ENCODE data around the gene MAP1LC3B.

MAP1LC3B gene

GRCh38 chr16:87359121-87359520 lies 33.0 kb upstream of the MAP1LC3B start:
- TF ChIP-seq TAF1 (IDR thresholded peaks at IDR 0.05; ENCODE audit: low read depth) (no peak), USF1 (IDR thresholded peaks at IDR 0.05) (no peak), CEBPB (IDR thresholded peaks at IDR 0.05) (no peak), FOXM1 (IDR thresholded peaks at IDR 0.05; ENCODE audit: borderline replicate concordance, low read depth) (no peak), RAD21 (IDR thresholded peaks at IDR 0.05; ENCODE audit: low read depth) (no peak), EP300 (IDR thresholded peaks at IDR 0.05; ENCODE audit: borderline replicate concordance) (no peak)

GRCh38 chr16:87360862-87361610 lies 31.1 kb upstream of the MAP1LC3B start:
- no peak for TF ChIP-seq REST (IDR thresholded peaks at IDR 0.05; ENCODE audit: low read depth)
- TF ChIP-seq CEBPB (IDR thresholded peaks at IDR 0.05), result no peak
- TF ChIP-seq TCF12 (IDR thresholded peaks at IDR 0.05; ENCODE audit: low read depth), result no peak
- TF ChIP-seq ZBTB7A (IDR thresholded peaks at IDR 0.05; ENCODE audit: low read depth), result no peak
- TF ChIP-seq RAD21 (IDR thresholded peaks at IDR 0.05; ENCODE audit: low read depth), result no peak
- no peak for TF ChIP-seq CREB1 (IDR thresholded peaks at IDR 0.05; ENCODE audit: low read depth)
- TF ChIP-seq USF1 (IDR thresholded peaks at IDR 0.05), result no peak
- TF ChIP-seq FOXM1 (IDR thresholded peaks at IDR 0.05; ENCODE audit: borderline replicate concordance, low read depth), result no peak
- no peak for TF ChIP-seq NFIC (IDR thresholded peaks at IDR 0.05)
- no peak for TF ChIP-seq TEAD4 (IDR thresholded peaks at IDR 0.05)
- TF ChIP-seq TAF1 (IDR thresholded peaks at IDR 0.05; ENCODE audit: low read depth), result no peak
- TF ChIP-seq EP300 (IDR thresholded peaks at IDR 0.05; ENCODE audit: borderline replicate concordance), result no peak
- no peak for TF ChIP-seq YY1 (IDR thresholded peaks at IDR 0.05; ENCODE audit: low read depth)
- TF ChIP-seq MAX (IDR thresholded peaks at IDR 0.05), result no peak
- no peak for TF ChIP-seq EGR1 (IDR thresholded peaks at IDR 0.05)

- TF ChIP-seq ZBTB7A (IDR thresholded peaks at IDR 0.05; ENCODE audit: low read depth) (no peak), USF1 (IDR thresholded peaks at IDR 0.05) (no peak), NFIC (IDR thresholded peaks at IDR 0.05) (no peak), TEAD4 (IDR thresholded peaks at IDR 0.05) (no peak), TCF12 (IDR thresholded peaks at IDR 0.05; ENCODE audit: low read depth) (no peak), CREB1 (IDR thresholded peaks at IDR 0.05; ENCODE audit: low read depth) (no peak), YY1 (IDR thresholded peaks at IDR 0.05; ENCODE audit: low read depth) (no peak), EP300 (IDR thresholded peaks at IDR 0.05; ENCODE audit: borderline replicate concordance) (no peak), TAF1 (IDR thresholded peaks at IDR 0.05; ENCODE audit: low read depth) (no peak), CEBPB (IDR thresholded peaks at IDR 0.05) (no peak), RAD21 (IDR thresholded peaks at IDR 0.05; ENCODE audit: low read depth) (no peak), MAX (IDR thresholded peaks at IDR 0.05) (no peak), REST (IDR thresholded peaks at IDR 0.05; ENCODE audit: low read depth) (no peak)
Measured at GRCh38 chr16:87361916-87362619, 30.1 kb upstream of the MAP1LC3B start.

GRCh38 chr16:87363771-87364455 lies 28.2 kb upstream of the MAP1LC3B start:
- TF ChIP-seq CREB1 (IDR thresholded peaks at IDR 0.05; ENCODE audit: low read depth), result no peak

All from Ishikawa (cell line).